Right atrium auricular region (tissue), 2 donors: Measurements from ENCODE around the gene MBD5. TPM values are rescaled to one million over a fixed set of nuclear protein-coding genes. Genes with fewer than 3 reads are reported as not detected.

Experiments
- DNase-seq: peaks from one replicate; pipeline ENCODE4 v3.0.0-alpha.2; 2019; ENCODE audit warnings: low spot score
- H3K27ac ChIP-seq, 2 donors: fragments of 200-600 bp; sonication (generic); 1 replicate in 1 of 2; 2 replicates in 1 of 2; pipeline ENCODE4 v1.5.1; 2016 to 2019
- H3K27me3 ChIP-seq, 2 donors: fragments of 200-600 bp; sonication (generic); one replicate each; pipeline versions ENCODE4 v1.5.1 to v1.6.0; 2017 to 2019
- H3K36me3 ChIP-seq: fragments of 200-600 bp; sonication (generic); one replicate; pipeline ENCODE4 v1.5.1; 2016
- H3K4me1 ChIP-seq, 2 donors: fragments of 200-600 bp; sonication (generic); one replicate each; pipeline versions ENCODE4 v1.5.1 to v1.6.0; 2017 to 2019
- H3K4me3 ChIP-seq, 2 donors: fragments of 200-600 bp; sonication (generic); 1 replicate in 1 of 2; 2 replicates in 1 of 2; pipeline ENCODE4 v1.5.1; 2017 to 2019; ENCODE audit warnings: mild to moderate bottlenecking in 1 of 2, moderate library complexity in 1 of 2
- H3K9me3 ChIP-seq, 2 donors: fragments of 200-600 bp; sonication (generic); one replicate each; pipeline ENCODE4 v1.5.1; 2019
- total RNA-seq, 2 donors: library from RNA; depleted of rRNA; stranded (reverse); fragments of >200 nt; gene quantifications; one replicate each; pipeline ENCODE4 v1.1.0, GENCODE V29; 2016
- TF ChIP-seq, protein P1 (sequence below), 2 donors: fragments of 200-600 bp; sonication (generic); IDR thresholded peaks; one replicate each; pipeline ENCODE4 v1.5.1; 2019; ENCODE audit warnings: antibody characterized with exemption in 2 of 2

The MBD5 gene
- total RNA-seq, 2 donors from 2014 or later: 14.5 to 22.8 TPM

DNA sequence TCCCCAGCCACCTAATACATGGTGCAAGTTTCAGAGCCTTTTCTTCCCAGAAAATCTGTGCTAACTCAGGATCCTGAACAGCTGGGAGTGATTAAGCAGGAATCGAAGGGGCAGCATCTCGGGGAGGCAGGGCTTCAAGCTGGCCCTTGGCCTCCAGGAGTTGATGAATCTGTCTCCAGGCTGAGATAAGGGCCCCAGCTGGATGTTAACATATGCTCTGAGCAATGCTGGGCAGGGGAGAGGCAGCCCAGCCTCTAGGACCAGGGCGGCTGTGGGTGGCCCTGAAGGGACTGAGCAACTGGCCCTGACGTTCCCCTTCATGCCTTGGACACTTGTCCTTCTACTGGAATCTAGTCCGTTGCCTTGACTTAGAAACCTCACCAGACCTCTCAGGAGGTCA is 539.6 kb downstream of the MBD5 start:
- H3K4me3 ChIP-seq: no peak overlapping the region
- no peak overlapping the region for H3K27ac ChIP-seq
- H3K27me3 ChIP-seq: no peaks in the 10 kb centered on the region
- H3K36me3 ChIP-seq: no peaks in the 10 kb centered on the region
- TF ChIP-seq, protein P1, sequence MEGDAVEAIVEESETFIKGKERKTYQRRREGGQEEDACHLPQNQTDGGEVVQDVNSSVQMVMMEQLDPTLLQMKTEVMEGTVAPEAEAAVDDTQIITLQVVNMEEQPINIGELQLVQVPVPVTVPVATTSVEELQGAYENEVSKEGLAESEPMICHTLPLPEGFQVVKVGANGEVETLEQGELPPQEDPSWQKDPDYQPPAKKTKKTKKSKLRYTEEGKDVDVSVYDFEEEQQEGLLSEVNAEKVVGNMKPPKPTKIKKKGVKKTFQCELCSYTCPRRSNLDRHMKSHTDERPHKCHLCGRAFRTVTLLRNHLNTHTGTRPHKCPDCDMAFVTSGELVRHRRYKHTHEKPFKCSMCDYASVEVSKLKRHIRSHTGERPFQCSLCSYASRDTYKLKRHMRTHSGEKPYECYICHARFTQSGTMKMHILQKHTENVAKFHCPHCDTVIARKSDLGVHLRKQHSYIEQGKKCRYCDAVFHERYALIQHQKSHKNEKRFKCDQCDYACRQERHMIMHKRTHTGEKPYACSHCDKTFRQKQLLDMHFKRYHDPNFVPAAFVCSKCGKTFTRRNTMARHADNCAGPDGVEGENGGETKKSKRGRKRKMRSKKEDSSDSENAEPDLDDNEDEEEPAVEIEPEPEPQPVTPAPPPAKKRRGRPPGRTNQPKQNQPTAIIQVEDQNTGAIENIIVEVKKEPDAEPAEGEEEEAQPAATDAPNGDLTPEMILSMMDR (IDR thresholded peaks at IDR 0.05): no peak
- DNase-seq: no peak
- H3K4me1 ChIP-seq: no peaks in the 10 kb centered on the region
- H3K9me3 ChIP-seq: no peaks in the 10 kb centered on the region

DNA sequence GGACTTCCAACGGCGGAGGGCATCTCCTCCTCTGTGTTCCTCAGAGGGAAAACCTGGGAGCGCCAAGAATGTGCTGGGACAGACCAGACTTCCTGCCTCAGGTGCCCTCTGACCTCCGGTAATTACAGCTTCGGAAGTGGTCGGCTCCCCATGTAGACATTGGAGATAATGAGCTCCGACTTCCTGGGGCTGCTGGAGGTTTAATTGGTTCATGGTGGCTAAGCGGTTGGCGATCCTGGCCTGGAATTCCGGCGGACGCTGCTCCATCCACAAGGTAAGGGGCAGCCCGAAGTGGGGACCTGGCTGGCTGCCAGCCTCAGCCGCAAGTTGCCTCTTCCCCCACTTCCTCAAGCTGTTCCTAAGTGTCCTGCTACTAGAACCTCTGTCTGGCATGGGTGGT is 540.5 kb downstream of the MBD5 start:
- TF ChIP-seq, protein P1 (IDR thresholded peaks at IDR 0.05): no peak
- Histone ChIP-seq H3K27ac (no peak overlapping the region), H3K4me1 (no peaks in the 10 kb centered on the region), H3K9me3 (no peaks in the 10 kb centered on the region), H3K27me3 (no peaks in the 10 kb centered on the region), H3K4me3 (no peak overlapping the region), H3K36me3 (no peaks in the 10 kb centered on the region)
- DNase-seq: no peak

- no peak for DNase-seq
- no peaks in the 10 kb centered on the region for H3K4me1 ChIP-seq
These were observed 544.5 kb downstream of the MBD5 start for GRCh38 chr2:148565272-148565894.

More at GRCh38 chr2:148565272-148565894, 544.5 kb downstream of the MBD5 start:
- H3K9me3 ChIP-seq: no peaks in the 10 kb centered on the region
- no peaks in the 10 kb centered on the region for H3K36me3 ChIP-seq
- TF ChIP-seq, protein P1 (IDR thresholded peaks at IDR 0.05): peak; percentile 23 to 57
- H3K27ac ChIP-seq: no peak overlapping the region
- H3K4me3 ChIP-seq: no peak overlapping the region
- no peaks in the 10 kb centered on the region for H3K27me3 ChIP-seq

Other genes starting within 250 kb of the MBD5 start
- 1 to 10 TPM; 7.9 to 9.7 TPM for gene ACVR2A, start 176.1 kb upstream of the MBD5 start, total RNA-seq
- 10 to 100 TPM; 32.7 to 64.3 TPM for gene ORC4, start 354 bp upstream of the MBD5 start, total RNA-seq